CD4-positive, alpha-beta T cell treated with Interleukin-4 for 1 hour (primary cell): ENCODE results near the gene NR2F1-AS1.
"Not testable (repeated sequence)": the region's sequence is repeated elsewhere in the genome, so short reads cannot be mapped to it uniquely, and the experiment has no call there.

ENCODE experiments used
- DNase-seq, 2 donors: peaks; one replicate each; pipeline ENCODE4 v3.0.0-alpha.2; 2020 to 2022

Gene NR2F1-AS1

GRCh38 chr5:93422652-93423280 lies 158.3 kb downstream of the NR2F1-AS1 start:
- no peak for DNase-seq

DNA sequence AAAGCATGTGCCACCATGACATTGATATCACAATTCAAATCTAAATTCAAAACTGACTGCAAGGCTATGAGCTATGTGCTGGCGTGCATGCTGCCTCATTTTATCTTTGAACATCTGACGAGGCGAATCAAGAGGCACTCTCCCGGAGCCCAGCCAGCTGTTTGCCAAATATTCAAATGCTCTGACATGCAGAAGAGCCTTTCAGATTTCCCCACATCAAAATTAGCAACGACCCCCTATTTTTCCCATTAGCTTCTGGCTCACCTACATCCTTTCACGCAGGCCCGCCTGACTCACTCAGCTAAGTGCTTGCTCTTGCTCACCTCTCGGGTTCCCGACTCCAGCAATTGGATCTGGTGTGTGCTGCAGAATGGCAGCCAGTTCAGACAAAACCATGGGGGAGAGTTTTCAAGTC lies 159.0 kb downstream of the NR2F1-AS1 start:
- DNase-seq, result no peak

- no peak for DNase-seq
Observed at GRCh38 chr5:93421468-93421867, 159.6 kb downstream of the NR2F1-AS1 start.

GRCh38 chr5:93417490-93417889 lies 163.5 kb downstream of the NR2F1-AS1 start:
- no peak for DNase-seq

- DNase-seq, result no peak
Observed at GRCh38 chr5:93415819-93416218, 165.2 kb downstream of the NR2F1-AS1 start.

- DNase-seq, result no peak
Observed at GRCh38 chr5:93411716-93412115, 169.3 kb downstream of the NR2F1-AS1 start.

DNA sequence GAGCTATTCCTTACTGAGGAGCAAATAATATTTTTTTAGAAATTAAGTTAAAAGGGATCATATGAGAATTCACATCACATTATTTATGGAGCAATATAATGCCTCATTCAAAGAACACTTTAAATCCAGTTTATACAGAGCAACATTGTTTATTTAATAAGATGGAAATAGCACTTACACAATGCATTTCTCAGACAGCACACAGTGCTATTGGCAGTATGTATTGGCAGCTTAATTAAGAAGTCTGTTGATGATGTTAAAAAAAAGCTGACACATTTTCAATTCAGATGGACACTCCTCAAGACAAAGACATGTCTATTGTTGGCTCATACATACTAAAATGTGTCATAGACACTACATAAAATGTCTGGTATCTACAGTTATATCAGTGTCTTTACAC lies 171.3 kb downstream of the NR2F1-AS1 start:
- no peak for DNase-seq

- no peak for DNase-seq
Observed at GRCh38 chr5:93407454-93407853, 173.6 kb downstream of the NR2F1-AS1 start.

GRCh38 chr5:93406971-93407401 lies 174.0 kb downstream of the NR2F1-AS1 start:
- no peak for DNase-seq

DNA sequence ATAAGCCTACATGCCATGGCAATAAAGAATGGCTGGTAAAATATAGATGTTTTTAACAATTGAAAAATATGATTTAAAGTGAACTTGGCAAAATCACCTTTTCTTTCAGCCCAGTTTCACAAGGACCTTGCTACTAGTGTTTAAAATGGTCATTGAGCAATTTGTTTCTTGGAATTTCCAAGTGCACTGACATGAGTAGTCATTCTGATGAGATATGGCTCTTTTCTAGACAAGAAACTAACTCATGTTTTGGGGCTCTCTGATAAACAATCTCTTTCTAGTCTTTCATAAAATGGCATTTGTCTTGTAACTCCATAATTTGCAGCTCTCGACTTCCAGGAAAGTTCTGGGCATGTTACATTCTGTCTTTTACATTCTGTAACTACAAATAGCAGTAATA lies 176.8 kb downstream of the NR2F1-AS1 start:
- DNase-seq, result no peak

GRCh38 chr5:93403141-93403928 lies 177.7 kb downstream of the NR2F1-AS1 start:
- DNase-seq, result no peak

DNA sequence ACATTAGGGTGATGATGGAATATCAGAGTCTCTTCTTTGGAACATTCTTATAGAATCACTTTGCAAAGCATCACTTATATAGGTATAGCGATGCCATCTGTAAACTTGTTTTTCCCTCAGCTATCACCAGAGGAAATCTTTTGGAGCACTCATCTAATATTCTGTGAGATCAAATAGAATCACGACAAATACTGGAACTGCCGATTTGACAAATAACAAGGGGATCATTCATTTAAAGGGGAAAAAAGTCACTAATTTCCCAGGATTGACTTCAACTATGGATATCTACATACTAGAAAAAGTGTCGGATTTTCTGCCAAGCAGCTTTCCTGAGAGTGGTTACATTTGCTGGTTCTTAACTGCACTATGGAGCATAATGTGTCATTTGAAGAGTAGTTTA lies 178.6 kb downstream of the NR2F1-AS1 start:
- no peak for DNase-seq

- DNase-seq, result no peak
Observed at GRCh38 chr5:93401634-93402213, 179.3 kb downstream of the NR2F1-AS1 start.

DNA sequence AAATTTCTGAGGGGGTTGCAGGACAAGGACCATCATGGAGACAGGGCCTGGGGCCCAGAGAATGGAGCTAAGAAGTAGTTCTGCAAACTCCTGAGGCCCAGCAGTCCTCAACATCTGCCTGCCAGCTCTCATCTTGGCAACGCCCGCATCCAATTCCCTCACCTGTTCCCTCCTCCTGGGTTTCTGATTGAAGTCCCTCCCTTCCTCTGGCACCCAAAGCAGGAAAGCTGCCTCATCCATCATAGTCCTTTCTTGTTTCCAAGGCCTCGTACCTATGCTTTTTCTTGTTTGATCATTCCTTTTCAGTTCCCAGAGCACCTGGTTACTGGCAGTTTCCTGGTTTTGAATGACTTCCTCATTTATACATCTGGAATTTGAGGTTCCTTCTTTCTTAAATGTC lies 181.3 kb downstream of the NR2F1-AS1 start:
- DNase-seq, result no peak

- DNase-seq, result no peak
Observed at GRCh38 chr5:93395971-93396379, 185.0 kb downstream of the NR2F1-AS1 start.

DNA sequence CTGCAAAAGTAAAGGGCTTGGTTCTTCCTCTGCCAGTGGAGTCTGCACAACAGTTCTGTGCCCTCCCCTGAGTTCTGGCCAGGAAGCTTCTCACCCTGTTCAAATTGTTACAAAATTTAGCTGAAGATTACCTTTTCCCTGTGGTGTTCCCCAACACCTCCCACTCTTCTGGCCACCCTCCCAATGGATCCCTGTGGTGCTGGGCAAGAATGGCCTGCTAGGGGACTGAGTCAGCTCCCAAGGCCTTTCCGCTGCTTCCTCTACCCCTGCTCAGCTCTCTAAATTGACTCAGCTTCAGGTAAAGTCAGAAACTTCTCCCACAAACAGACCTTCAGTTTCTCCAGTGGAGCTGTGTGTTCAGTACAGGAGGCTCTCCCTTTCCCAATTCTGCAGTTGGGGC lies 186.0 kb downstream of the NR2F1-AS1 start:
- no peak for DNase-seq

DNA sequence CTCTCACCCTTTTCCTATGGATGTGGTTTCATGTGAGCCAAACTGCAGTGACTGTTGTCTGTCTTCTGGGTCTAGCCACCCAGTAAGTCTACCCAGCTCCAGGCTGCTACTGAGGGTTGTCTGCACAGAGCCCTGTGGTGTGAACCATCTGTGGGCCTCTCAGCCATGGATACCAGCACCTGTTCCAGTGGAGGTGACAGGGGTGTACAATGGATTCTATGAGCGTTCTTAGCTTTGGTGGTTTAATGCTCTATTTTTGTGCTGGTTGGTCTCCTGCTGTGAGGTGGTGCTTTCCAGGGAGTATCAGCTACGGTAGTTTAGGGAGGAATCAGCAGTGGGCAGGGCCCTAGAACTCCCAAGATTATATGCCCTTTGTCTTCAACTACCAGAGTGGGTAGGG lies 186.7 kb downstream of the NR2F1-AS1 start:
- no peak for DNase-seq

DNA sequence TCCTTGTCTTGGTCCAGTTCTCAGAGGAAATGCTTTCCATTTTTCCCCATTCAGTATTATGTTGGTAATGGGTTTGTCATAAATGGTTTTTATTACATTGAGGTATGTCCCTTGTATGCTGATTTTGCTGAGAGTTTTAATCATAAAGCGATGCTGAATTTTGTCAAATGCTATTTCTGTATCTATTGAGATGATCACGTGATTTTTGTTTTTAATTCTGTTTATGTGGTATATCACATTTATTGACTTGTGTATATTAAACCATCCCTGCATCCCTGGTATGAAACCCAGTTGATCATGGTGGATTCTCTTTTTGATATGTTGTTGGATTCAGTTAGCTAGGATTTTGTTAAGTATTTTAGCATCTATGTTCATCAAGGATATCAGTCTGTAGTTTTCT lies 189.8 kb downstream of the NR2F1-AS1 start:
- not testable (repeated sequence) for DNase-seq

DNA sequence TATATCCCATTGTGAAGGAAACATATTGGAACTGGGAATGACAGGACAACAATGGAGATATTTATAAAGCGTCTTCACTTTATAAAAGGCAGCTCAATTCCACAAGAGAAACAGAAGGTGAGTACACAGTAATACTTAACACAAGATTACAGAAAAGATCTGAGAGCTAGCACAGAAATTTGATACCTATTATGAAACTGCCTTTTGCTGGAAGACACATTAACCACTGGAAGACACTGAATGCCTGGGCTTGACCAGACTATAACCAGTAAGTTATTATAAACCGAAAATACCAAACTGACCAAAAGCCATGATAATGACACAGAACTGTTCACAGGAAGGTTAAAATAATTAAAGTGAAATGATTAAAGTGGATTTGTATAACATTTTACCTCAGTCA lies 195.4 kb downstream of the NR2F1-AS1 start:
- no peak for DNase-seq

- DNase-seq, result no peak
Observed at GRCh38 chr5:93384995-93385394, 196.0 kb downstream of the NR2F1-AS1 start.

GRCh38 chr5:93384026-93384425 lies 197.0 kb downstream of the NR2F1-AS1 start:
- DNase-seq, result no peak

GRCh38 chr5:93382188-93382825 lies 198.7 kb downstream of the NR2F1-AS1 start:
- no peak for DNase-seq

DNA sequence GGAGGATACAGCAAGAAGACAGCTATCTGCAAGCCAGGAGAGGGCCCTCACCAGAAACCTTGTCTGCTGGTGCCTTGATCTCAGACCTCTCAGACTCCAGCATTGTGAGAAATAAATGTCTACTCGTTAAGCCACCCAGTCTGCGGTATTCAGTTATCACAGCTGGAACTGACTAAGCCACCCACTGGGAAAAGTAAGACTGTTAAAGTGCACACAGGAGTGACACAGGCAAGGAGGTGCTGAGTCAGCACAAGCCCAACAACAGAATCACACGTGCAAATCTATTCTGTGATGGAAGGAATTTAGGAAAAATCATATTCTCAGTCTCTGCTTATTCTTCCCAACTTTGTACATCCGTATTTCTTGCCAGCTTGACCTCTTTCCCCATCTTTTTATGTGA lies 200.0 kb downstream of the NR2F1-AS1 start:
- DNase-seq, result no peak

DNA sequence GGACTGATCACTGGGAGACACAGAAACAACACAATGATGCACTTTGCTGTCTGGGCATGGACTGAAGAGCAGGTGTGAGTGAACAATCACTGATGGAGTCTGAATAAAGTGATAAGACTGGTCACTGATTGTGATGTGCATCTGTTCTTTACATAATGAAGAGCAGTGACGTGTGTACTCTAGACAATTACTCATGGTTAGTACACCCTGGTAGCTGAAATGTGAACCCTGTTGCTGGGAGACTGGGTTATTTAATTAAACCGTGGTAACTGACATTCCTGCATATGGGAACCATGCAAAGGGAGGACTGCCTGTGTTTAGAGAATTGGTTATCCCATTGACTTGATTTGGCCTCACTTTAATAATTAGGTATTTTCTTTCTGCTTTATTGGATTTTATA lies 202.9 kb downstream of the NR2F1-AS1 start:
- DNase-seq, result no peak
